ENCODE results near the gene CNTNAP1. TPM values are rescaled to one million over a fixed set of nuclear protein-coding genes. Genes with fewer than 3 reads are reported as not detected.
A peak's percentile ranks its signal among the peaks of the same experiment; 100 is the strongest.

CNTNAP1 gene
- total RNA-seq, 1 donor from 2014 or later: 44.8 TPM

DNA sequence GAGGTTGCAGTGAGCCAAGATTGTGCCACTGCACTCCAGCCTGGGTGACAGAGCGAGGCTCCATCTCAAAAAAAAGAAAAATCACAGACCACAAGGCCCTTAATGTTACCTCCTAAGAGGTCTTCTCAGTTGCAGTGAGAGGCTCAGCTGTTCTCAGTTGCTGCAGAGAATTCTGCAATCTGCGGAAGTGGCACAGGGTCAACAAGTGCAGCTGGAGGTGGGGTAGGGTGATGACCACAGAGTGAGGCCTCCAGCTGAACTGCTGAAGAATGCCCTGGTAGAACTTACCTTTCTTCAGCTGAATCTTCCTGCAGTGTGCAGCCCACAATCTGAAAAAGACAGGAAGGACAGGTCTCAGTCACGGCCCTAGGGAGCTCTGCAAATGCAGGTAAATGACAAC lies 26.3 kb downstream of the CNTNAP1 start:
- H3K27me3 Mint-ChIP-seq (ENCODE audit: unreplicated experiment): peaks cover 7% of the 10 kb centered on the region
- no peaks in the 10 kb centered on the region for H3K36me3 Mint-ChIP-seq (ENCODE audit: unreplicated experiment)
- TF ChIP-seq, protein P1, sequence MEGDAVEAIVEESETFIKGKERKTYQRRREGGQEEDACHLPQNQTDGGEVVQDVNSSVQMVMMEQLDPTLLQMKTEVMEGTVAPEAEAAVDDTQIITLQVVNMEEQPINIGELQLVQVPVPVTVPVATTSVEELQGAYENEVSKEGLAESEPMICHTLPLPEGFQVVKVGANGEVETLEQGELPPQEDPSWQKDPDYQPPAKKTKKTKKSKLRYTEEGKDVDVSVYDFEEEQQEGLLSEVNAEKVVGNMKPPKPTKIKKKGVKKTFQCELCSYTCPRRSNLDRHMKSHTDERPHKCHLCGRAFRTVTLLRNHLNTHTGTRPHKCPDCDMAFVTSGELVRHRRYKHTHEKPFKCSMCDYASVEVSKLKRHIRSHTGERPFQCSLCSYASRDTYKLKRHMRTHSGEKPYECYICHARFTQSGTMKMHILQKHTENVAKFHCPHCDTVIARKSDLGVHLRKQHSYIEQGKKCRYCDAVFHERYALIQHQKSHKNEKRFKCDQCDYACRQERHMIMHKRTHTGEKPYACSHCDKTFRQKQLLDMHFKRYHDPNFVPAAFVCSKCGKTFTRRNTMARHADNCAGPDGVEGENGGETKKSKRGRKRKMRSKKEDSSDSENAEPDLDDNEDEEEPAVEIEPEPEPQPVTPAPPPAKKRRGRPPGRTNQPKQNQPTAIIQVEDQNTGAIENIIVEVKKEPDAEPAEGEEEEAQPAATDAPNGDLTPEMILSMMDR (IDR thresholded peaks at IDR 0.05; ENCODE audit: partially characterized antibody, unreplicated experiment): no peak
- peaks cover 11% of the 10 kb centered on the region for H3K9me3 Mint-ChIP-seq (ENCODE audit: unreplicated experiment)
- DNase-seq: no peak
- peak overlapping the region; percentile 94 for H3K4me3 Mint-ChIP-seq (ENCODE audit: unreplicated experiment)
- peak overlapping the region; percentile 98 for H3K27ac Mint-ChIP-seq (ENCODE audit: unreplicated experiment)
- peaks cover 22% of the 10 kb centered on the region for H3K4me1 Mint-ChIP-seq (ENCODE audit: low read depth, unreplicated experiment)

DNA sequence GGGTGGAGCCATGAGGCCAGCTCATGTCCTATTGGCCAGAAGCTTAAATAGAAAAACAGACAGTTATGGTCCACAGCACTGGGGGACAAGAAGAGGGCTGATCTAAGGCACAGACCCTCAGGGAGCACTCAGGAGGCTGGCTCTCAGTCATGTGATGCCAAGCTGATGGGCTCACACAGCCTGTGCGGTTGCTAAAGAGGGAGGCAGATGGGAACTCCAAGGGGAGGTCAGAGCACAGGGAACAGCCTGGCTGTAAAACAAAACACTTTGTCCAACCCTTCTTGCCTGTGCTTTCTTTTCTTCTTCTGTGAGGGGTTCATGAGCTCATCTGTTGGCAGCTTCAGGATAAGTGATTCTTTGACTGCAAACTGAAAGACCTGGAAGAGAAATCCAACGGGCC lies 27.2 kb downstream of the CNTNAP1 start:
- no peaks in the 10 kb centered on the region for H3K36me3 Mint-ChIP-seq (ENCODE audit: unreplicated experiment)
- DNase-seq: peak; percentile 79
- peaks cover 26% of the 10 kb centered on the region for H3K4me1 Mint-ChIP-seq (ENCODE audit: low read depth, unreplicated experiment)
- TF ChIP-seq, protein P1 (IDR thresholded peaks at IDR 0.05; ENCODE audit: partially characterized antibody, unreplicated experiment): no peak
- H3K27ac Mint-ChIP-seq (ENCODE audit: unreplicated experiment): peak overlapping the region; percentile 98
- H3K4me3 Mint-ChIP-seq (ENCODE audit: unreplicated experiment): peak overlapping the region; percentile 94
- peaks cover 11% of the 10 kb centered on the region for H3K9me3 Mint-ChIP-seq (ENCODE audit: unreplicated experiment)
- H3K27me3 Mint-ChIP-seq (ENCODE audit: unreplicated experiment): peaks cover 7% of the 10 kb centered on the region

GRCh38 chr17:42720996-42721583 lies 38.8 kb downstream of the CNTNAP1 start:
- Mint-ChIP-seq H3K9me3 (ENCODE audit: unreplicated experiment) (no peaks in the 10 kb centered on the region), H3K36me3 (ENCODE audit: unreplicated experiment) (no peaks in the 10 kb centered on the region), H3K4me3 (ENCODE audit: unreplicated experiment) (no peak overlapping the region), H3K27ac (ENCODE audit: unreplicated experiment) (no peak overlapping the region), H3K4me1 (ENCODE audit: low read depth, unreplicated experiment) (peaks cover 6% of the 10 kb centered on the region), H3K27me3 (ENCODE audit: unreplicated experiment) (no peaks in the 10 kb centered on the region)
- TF ChIP-seq, protein P1 (IDR thresholded peaks at IDR 0.05; ENCODE audit: partially characterized antibody, unreplicated experiment): peak; percentile 73
- no peak for DNase-seq

GRCh38 chr17:42723636-42724035 lies 41.3 kb downstream of the CNTNAP1 start:
- peaks cover 3% of the 10 kb centered on the region for H3K4me1 Mint-ChIP-seq (ENCODE audit: low read depth, unreplicated experiment)
- H3K27ac Mint-ChIP-seq (ENCODE audit: unreplicated experiment): no peak overlapping the region
- H3K36me3 Mint-ChIP-seq (ENCODE audit: unreplicated experiment): no peaks in the 10 kb centered on the region
- TF ChIP-seq, protein P1 (IDR thresholded peaks at IDR 0.05; ENCODE audit: partially characterized antibody, unreplicated experiment): no peak
- DNase-seq: no peak
- H3K27me3 Mint-ChIP-seq (ENCODE audit: unreplicated experiment): no peaks in the 10 kb centered on the region
- H3K4me3 Mint-ChIP-seq (ENCODE audit: unreplicated experiment): no peak overlapping the region
- no peaks in the 10 kb centered on the region for H3K9me3 Mint-ChIP-seq (ENCODE audit: unreplicated experiment)

GRCh38 chr17:42725143-42725542 lies 42.8 kb downstream of the CNTNAP1 start:
- Mint-ChIP-seq H3K27me3 (ENCODE audit: unreplicated experiment) (no peaks in the 10 kb centered on the region), H3K36me3 (ENCODE audit: unreplicated experiment) (no peaks in the 10 kb centered on the region), H3K4me3 (ENCODE audit: unreplicated experiment) (no peak overlapping the region), H3K4me1 (ENCODE audit: low read depth, unreplicated experiment) (peaks cover 3% of the 10 kb centered on the region), H3K9me3 (ENCODE audit: unreplicated experiment) (no peaks in the 10 kb centered on the region), H3K27ac (ENCODE audit: unreplicated experiment) (no peak overlapping the region)
- no peak for DNase-seq
- TF ChIP-seq, protein P1 (IDR thresholded peaks at IDR 0.05; ENCODE audit: partially characterized antibody, unreplicated experiment): no peak
